Sciatic nerve (tissue), 2 donors: ENCODE results near the gene BRCA1. TPM values are rescaled to one million over a fixed set of nuclear protein-coding genes. Genes with fewer than 3 reads are reported as not detected.
"Not testable (repeated sequence)": the region's sequence is repeated elsewhere in the genome, so short reads cannot be mapped to it uniquely, and the experiment has no call there.

Experiments used
- ATAC-seq: fragments of 200-7000 bp; cut with Tn5 transposase; one replicate; pipeline ENCODE4 v1.9.1; 2020; ENCODE audit warnings: mild to moderate bottlenecking, moderate library complexity
- DNase-seq: peaks from one replicate; pipeline ENCODE4 v3.0.0-alpha.2; 2020; ENCODE audit warnings: low spot score
- intact Hi-C: fragments of 100-400 bp; cut with DNase I; formaldehyde crosslinking; loops from one replicate; pipeline ENCODE4 v1.14.2; 2022
- total RNA-seq: library from RNA; stranded (reverse); fragmentation: NEBNext Ultra II Directional; extraction: Animal tissue kit (Norgen Biotek cat#: 25700); gene quantifications from one replicate; pipeline ENCODE4 v1.2.1, GENCODE V29; 2021
- donor health status: DM: no; HTN: no; CAD: no.
- donor health status: DM: no; HTN: no; CAD: no.

Gene BRCA1
- total RNA-seq, 1 donor from 2014 or later: 8.3 TPM

DNA sequence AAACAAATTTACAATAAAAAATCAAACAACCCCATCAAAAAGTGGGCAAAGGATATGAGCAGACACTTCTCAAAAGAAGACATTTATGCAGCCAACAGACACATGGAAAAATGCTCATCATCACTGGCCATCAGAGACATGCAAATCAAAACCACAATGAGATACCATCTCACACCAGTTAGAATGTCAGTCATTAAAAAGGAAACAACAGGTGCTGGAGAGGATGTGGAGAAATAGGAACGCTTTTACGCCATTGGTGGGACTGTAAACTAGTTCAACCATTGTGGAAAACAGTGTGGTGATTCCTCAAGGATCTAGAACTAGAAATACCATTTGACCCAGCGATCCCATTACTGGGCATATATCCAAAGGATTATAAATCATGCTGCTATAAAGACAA is 11.4 kb upstream of the BRCA1 start:
- not testable (repeated sequence) for ATAC-seq, DNase-seq
- intact Hi-C loops: loop anchor here (10.0 kb wide), 1 partner anchor 58 kb away; no protein-coding TSS in a partner anchor

DNA sequence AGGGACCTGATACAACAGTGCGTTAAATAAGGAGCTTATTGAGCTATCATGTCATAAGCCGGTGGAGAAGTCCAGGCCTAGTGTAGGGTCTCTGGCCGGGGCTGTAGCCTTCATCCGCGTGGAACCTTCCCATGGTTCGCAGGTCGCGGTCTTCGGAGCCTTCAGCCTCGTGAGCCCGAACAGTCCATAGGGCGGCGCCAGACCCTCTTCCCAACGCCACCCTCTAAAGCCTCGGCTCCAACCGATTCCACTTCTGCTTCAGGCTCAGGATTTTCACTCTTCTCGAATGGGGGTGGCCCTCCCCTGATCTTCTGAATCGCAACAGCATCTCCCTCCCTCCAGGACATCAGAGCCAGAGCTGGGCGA is 10.3 kb upstream of the BRCA1 start:
- no peak for DNase-seq

DNA sequence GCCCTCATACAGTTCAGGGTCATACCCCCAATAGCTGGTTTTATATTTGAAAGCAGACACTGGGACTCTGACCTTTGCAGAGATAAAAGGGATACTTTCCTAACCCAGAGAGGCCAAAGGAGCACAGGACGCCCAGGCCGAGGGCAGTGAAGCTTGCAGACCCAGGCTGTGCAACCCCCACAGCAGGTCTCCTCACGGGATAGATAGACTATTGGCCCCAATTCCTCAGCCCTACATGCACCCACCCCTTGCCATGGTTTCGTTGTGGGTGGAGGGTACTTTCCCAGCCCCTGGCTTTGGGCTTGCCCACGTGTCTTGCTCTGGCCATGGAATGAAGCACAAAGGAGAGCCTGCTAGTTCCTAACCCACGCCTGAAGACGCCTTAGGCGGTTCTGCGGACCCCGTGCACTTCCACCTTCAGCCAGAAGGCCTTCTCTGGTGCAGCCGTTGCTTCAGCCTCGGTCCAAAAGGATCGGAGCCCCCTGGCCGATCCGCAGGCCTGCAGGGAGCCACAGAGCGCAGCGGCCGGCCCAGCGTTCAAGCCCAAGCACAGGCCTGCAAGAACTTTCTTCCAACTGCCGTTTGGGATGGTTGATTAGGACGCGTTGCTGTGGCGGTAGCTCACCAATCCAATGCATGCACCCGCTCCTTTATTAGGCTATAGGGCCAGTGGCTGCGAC is 9.8 kb upstream of the BRCA1 start:
- intact Hi-C loops: loop anchor here (10.0 kb wide), 1 partner anchor 60 kb away; no protein-coding TSS in a partner anchor
- ATAC-seq: no peak
- DNase-seq: no peak

More for the DNA sequence above, 10.3 kb upstream of the BRCA1 start:
- ATAC-seq: no peak
- intact Hi-C loops: loop anchor here (10.0 kb wide), 1 partner anchor 59 kb away; no protein-coding TSS in a partner anchor

DNA sequence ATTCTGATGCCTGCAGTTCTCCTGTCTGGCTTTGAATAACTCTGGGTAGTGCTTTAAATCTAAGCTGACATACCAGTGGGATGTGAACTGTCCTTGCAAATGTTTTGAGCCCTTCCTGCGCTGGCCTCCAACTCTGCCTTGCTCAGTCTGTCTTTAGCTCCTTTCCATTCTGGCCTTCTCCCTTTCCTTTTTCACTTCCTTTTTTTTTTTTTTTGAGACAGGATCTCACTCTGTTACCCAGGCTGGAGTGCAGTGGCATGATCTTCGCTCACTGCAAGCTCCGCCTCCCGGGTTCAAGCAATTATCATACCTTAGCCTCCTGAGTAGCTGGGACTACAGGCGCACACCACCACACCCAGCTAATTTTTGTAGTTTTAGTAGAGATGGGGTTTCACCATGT is 8.3 kb upstream of the BRCA1 start:
- ATAC-seq, DNase-seq: not testable (repeated sequence)
- intact Hi-C loops: loop anchor here (10.0 kb wide), 1 partner anchor 61 kb away; no protein-coding TSS in a partner anchor

DNA sequence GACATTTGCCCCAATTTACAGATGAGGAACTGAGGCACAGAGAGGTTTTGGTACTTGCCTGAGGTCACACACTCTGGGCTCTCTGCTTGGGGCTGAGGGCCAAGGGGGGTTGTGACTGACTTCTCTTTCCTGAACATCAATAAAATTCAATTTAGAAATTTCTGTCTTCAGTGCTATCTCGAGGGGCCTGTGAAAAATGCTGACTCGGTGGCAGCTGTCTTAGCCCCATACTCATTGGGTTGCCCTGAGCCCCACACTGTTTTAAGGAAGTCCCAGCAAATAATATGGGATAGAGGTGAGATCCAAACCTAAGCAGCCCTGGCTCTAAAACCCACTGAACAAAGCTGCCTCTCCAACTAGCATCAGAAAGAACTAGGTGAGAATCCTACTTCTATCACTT is 7.0 kb upstream of the BRCA1 start:
- ATAC-seq: no peak
- intact Hi-C loops: loop anchor here (10.0 kb wide), 1 partner anchor 63 kb away; no protein-coding TSS in a partner anchor
- DNase-seq: no peak

DNA sequence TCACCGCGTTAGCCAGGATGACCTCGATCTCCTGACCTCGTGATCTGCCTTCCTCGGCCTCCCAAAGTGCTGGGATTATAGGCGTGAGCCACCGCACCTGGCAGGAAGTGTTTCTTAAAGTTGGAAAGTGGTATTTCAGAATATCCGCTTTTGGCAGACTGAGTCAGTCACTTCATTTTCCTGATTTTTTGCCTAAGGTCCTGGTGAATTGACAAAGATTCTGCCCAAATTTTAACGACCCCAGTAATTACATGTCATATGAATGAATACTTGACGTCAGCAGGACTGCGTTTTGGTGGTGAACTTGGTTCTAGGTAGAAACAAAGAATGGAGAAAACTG is 4.5 kb upstream of the BRCA1 start:
- no peak for ATAC-seq
- intact Hi-C loops: loop anchor here (10.0 kb wide), 1 partner anchor 65 kb away; no protein-coding TSS in a partner anchor

DNA sequence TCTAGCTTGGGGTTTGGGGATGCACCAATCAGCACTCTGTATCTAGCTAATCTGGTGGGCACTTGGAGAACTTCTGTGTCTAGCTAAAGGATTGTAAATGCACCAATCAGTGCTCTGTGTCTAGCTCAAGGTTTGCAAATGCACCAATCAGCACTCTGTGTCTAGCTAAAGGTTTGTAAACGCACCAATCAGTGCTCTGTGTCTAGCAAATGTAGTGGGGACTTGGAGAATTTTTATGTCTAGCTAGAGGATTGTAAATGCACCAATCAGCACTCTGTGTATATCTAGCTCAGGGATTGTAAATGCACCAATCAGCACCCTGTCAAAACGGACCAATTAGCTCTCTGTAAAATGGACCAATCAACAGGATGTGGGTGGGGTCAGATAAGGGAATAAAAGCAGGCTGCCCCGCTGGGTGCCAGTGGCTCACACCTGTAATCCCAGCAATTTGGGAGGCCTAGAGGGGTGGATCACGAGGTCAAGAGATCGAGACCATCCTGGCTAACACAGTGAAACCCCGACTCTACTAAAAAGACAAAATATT is 2.2 kb upstream of the BRCA1 start:
- DNase-seq, intact Hi-C loops, ATAC-seq: not testable (repeated sequence)

More for the DNA sequence above, 4.5 kb upstream of the BRCA1 start:
- DNase-seq: no peak

DNA sequence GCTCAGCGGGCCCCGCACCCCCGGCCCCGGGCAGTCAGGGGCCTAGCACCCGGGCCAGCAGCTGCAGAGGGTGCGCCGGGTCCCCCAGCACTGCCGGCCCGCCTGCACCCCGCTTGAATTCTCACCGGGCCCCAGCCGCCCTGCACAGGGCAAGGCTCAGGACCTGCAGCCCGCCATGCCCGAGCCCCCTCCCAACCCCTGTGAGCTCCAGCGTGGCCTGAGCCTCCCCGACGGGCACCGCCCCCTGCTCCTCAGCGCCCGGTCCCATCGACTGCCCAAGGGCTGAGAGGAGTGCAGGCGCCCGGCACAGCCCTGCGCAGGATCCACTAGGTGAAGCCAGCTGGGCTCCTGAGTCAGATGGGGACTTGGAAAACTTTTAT is 1.7 kb upstream of the BRCA1 start:
- ATAC-seq (no peak), DNase-seq (no peak)
- intact Hi-C loops: no loop called here

DNA sequence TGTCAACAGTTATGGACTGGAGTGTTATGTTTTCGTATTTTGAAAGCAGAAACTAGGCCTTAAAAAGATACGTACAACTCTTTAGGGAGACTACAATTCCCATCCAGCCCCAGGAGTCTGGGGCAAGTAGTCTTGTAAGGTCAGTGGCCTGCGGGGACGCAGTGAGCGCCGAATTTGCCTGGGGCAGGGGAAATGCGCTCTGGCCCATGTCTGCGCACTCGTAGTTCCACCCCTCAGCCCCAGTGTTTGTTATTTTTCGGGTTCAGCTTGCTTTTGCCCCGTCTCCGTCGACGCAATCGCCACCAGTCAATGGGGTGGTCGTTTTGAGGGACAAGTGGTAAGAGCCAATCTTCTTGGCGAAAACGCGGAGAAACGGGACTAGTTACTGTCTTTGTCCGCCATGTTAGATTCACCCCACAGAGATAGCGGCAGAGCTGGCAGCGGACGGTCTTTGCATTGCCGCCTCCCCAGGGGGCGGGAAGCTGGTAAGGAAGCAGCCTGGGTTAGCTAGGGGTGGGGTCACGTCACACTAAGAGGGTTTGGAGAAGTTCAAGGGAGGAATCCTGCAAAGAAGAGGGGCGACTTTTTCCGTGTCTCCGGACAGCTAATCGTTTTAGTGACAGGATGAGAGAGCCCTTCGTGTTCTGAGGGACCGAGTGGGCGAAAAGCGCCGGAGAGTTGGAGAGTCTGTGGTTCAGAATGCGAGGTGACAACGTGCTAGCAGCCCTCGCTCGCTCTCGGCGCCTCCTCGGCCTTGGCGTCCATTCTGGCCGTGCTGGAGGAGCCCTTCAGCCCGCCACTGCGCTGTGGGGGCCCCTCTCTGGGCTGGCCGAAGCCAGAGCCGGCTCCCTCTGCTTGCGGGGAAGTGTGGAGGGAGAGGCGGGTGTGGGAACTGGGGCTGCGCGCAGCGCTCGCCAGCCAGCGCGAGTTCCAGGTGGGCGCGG is 1.1 kb upstream of the BRCA1 start:
- intact Hi-C loops: no loop called here
- ATAC-seq: no peak
- no peak for DNase-seq

DNA sequence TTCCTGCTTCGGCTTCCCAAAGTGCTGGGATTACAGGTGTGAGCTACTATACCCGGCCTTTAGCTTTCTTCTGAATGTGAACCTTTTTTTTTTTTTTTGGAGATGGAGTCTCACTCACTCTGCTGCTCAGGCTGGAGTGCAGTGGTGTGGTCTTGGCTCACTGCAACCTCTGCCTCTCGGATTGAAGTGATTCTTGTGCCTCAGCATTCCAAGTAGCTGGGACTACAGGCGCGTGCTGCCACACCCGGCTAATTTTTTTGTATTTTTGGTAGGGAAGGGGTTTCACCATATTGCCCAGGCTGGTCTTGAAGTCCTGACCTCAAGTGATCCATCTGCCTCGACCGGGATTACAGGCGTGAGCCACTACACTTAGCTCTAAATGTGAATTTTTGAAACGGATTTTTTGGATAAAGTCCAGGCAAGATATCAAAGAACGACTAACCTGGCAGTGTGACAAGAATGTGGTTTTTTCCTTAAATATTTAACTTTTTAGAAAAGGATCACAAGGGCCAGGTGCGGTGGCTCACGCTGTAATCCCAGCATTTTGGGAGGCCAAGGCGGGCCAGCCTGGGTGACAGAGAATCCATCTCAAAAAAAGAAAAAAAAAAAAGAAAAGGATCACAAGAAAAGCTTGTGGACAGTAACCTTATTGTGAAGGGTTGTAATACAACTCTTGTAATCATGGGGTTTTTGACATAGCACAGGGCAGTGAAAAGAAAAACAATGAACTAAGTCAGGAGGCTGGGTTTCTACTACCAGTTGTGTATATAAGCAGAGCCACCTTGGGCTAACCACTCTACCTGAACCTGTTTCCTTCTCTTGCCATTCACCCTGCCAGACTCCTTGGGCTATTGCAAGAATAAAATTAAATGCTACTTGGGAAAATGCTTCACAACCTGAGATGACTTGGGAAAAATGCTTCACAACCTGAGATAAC is 6.2 kb downstream of the BRCA1 start:
- intact Hi-C loops: no loop called here
- no peak for ATAC-seq
- no peak for DNase-seq

DNA sequence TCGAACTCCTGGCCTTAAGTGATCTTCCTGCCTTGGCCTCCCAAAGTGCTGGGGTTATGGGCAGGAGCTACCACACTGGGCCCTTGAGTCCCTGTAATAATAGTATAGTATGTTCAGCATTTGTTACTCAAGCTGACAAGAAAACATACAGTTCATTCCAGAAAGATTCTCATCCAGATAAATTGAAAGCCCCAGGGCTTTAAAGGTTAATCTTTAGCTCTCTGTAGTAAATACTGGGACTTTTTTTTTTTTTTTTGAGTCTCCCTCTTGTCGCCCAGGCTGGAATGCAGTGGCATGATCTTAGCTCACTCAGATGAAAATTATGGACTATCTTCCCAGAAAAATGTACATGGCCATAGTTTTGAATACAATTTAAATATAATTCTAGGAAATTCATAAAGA is 11.0 kb downstream of the BRCA1 start:
- DNase-seq: no peak
- no peak for ATAC-seq
- intact Hi-C loops: no loop called here

DNA sequence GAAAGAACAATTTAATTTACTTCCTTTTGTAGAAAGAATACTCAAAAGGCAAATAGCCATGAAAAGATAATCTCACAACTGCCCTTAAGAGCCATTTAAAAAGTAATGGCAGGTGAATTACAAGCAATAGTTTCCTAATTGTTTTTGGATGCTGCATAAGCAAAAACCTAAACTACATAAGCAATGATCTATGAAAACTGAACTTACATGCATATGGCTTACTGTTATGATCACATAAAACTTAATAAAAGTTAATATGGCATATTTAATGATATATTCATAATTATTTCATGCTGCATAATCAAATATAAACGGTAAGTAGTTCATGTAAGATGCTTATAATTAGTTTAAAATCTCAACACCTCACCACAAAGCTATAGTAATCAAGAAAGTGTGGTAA is 18.6 kb downstream of the BRCA1 start:
- intact Hi-C loops: no loop called here
- ATAC-seq (no peak), DNase-seq (no peak)

DNA sequence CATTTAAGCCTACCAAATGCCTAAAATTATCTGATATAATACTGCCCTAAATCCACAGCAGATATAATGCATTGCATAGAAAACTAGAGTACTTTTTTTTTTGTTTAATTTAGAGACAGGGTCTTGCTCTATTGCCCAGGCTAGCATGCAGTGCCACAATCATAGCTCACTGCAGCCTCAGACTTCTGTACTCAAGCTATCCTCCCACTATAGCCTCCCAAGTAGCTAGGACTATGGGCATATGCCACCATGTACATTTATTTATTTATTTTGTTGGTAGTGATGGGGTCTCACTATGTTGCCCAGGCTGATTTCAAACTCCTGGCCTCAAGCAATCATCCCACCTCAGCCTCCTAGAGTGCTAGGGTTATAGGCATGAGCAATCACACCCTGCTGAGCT is 20.0 kb downstream of the BRCA1 start:
- intact Hi-C loops: no loop called here
- ATAC-seq (no peak), DNase-seq (no peak)

DNA sequence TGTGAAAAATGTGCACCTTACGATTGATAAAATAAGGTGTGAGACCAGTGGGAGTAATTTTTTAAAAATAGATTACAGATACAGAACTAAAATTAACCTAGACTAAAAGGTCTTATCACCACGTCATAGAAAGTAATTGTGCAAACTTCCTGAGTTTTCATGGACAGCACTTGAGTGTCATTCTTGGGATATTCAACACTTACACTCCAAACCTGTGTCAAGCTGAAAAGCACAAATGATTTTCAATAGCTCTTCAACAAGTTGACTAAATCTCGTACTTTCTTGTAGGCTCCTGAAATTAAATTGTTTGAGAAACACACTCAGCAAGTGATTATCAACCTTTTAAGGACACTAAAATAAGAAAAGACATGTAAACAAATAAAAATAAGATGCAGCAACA is 20.5 kb downstream of the BRCA1 start:
- ATAC-seq (no peak), DNase-seq (no peak)
- intact Hi-C loops: no loop called here

DNA sequence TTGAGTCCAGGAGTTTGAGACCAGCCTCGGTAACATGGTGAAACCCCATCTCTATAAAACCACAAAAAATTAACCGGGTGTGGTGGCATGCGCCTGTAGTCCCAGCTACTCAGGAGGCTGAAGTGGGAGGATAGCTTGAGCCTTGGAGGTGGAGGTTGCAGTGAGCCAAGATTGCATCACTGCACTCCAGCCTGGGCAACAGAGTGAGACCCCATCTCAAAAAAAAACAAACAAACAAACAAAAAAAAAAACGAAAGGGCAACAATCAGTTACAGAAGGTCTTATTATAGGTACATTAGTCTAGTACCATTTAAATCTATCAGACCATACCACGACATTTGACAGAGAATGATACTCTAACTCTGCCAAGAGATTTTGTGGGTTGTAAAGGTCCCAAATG is 29.8 kb downstream of the BRCA1 start:
- ATAC-seq, intact Hi-C loops, DNase-seq: not testable (repeated sequence)

DNA sequence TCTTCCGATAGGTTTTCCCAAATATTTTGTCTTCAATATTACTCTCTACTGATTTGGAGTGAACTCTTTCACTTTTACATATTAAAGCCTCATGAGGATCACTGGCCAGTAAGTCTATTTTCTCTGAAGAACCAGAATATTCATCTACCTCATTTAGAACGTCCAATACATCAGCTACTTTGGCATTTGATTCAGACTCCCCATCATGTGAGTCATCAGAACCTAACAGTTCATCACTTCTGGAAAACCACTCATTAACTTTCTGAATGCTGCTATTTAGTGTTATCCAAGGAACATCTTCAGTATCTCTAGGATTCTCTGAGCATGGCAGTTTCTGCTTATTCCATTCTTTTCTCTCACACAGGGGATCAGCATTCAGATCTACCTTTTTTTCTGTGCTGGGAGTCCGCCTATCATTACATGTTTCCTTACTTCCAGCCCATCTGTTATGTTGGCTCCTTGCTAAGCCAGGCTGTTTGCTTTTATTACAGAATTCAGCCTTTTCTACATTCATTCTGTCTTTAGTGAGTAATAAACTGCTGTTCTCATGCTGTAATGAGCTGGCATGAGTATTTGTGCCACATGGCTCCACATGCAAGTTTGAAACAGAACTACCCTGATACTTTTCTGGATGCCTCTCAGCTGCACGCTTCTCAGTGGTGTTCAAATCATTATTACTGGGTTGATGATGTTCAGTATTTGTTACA is 30.9 kb downstream of the BRCA1 start:
- DNase-seq: no peak
- no peak for ATAC-seq
- intact Hi-C loops: no loop called here

DNA sequence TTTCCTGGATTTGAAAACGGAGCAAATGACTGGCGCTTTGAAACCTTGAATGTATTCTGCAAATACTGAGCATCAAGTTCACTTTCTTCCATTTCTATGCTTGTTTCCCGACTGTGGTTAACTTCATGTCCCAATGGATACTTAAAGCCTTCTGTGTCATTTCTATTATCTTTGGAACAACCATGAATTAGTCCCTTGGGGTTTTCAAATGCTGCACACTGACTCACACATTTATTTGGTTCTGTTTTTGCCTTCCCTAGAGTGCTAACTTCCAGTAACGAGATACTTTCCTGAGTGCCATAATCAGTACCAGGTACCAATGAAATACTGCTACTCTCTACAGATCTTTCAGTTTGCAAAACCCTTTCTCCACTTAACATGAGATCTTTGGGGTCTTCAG is 32.3 kb downstream of the BRCA1 start:
- ATAC-seq (no peak), DNase-seq (no peak)
- intact Hi-C loops: no loop called here

DNA sequence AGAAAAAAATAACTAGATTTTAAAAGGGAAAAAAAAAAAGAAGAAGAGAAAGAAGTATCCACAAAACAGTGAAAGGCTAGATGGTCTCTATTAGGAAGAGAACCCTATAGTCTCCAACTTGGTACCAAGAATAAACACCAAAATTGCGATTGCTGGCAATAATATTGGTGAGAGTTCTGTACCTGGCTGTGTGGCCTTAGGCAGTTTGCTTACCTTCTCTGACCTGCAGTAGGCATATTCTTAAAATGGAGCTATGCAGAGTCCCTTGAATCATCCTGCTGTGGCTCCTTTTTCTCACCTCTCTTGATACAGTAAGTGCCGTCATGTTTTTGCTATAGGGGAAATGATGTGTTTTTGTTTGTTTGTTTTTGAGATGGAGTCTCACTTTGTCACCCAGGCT is 35.1 kb downstream of the BRCA1 start:
- no peak for ATAC-seq
- DNase-seq: no peak
- intact Hi-C loops: no loop called here
